PFSK-1 (cell line): Measurements from ENCODE around the gene SLC16A11.

Source experiments
- FOXP2 ChIP-seq: optimal IDR thresholded peaks from 2 replicates; pipeline ENCODE3; 2011; ENCODE audit warnings: borderline replicate concordance, control low read depth, inconsistent platforms; ENCODE audit not compliant: insufficient read depth; ENCODE audit errors: extremely low read length, extremely low read depth
- POLR2AphosphoS5 ChIP-seq: IDR thresholded peaks from 2 replicates; pipeline ENCODE4 v1.6.1; 2012; ENCODE audit warnings: low read depth, mild to moderate bottlenecking, control low read depth, low read length, moderate library complexity
- REST ChIP-seq, 2 experiments: IDR thresholded peaks; 2 replicates each; pipeline versions ENCODE4 v1.6.1 to v1.8.0; 2011 to 2012; ENCODE audit warnings: low read depth in 2 of 2, low read length in 2 of 2, control low read depth in 1 of 2, inconsistent platforms in 1 of 2, mild to moderate bottlenecking in 1 of 2, moderate library complexity in 1 of 2; ENCODE audit not compliant: insufficient read depth in 1 of 2
- SIN3A ChIP-seq: IDR thresholded peaks from 2 replicates; pipeline ENCODE4 v1.6.1; 2012; ENCODE audit warnings: mild to moderate bottlenecking, low read length, moderate library complexity, borderline replicate concordance; ENCODE audit not compliant: insufficient read depth
- TAF1 ChIP-seq: IDR thresholded peaks from 2 replicates; pipeline ENCODE4 v1.6.1; 2012; ENCODE audit warnings: low read length, control low read depth, borderline replicate concordance; ENCODE audit not compliant: insufficient read depth

The SLC16A11 gene

DNA sequence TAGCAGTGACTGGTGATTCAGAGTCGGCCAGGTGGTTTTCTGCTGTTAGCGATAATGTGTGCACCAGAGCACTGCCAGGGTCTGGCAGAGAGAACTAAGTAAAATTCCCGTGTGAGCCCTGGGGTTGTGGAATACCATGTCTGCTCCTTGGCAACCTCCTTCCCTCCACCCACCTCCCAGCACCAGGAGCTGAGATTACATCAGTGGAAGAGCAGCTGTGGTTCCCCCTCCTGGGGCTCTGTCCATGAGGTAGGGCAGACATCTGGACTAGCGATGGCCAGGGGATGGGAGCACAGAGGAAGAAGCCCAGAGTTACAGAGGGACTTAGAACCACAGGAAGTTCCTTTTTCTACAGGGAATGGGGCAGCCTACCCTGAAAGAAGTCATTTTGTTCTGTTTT, 20.4 kb upstream of the SLC16A11 start:
- TF ChIP-seq POLR2AphosphoS5 = no peak

DNA sequence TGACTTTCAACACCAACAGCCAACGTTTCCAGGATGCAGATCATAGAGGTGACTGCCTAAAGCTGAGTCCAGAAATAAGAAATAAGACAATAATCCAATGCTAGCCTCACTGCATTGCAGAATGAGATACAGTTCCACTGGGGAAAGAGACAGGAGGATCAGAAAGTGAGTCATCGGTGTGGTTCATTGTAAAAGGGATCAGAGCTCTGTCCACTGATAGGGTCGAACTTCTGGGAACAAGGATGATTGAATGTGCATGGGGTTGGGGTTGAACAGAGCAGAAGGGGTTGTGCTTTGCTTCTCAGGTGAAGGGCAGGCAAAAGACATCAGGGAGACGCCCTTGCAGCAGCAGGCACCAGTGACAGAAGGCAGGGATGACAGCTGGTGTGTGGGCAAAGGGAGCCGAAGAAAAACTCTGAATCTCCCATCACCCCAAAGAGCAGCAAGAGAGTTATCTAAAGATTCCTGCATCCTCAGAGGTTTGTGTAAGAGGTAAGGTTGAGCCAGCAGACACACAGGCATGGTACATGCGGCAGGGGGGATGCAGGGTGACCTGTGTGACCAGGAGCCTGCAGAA, 19.7 kb upstream of the SLC16A11 start:
- TF ChIP-seq SIN3A (no peak), POLR2AphosphoS5 (no peak), TAF1 (no peak), FOXP2 (no peak), REST (IDR thresholded peaks at IDR 0.05; ENCODE audit: insufficient read depth in 1 of 2, low read depth in 2 of 2, low read length in 2 of 2) (no peak)

GRCh38 chr17:7060165-7060891, 16.4 kb upstream of the SLC16A11 start:
- TF ChIP-seq FOXP2 (no peak), TAF1 (0 out of 2 replicates have a peak, but pooled peaks have one; percentile 32)

DNA sequence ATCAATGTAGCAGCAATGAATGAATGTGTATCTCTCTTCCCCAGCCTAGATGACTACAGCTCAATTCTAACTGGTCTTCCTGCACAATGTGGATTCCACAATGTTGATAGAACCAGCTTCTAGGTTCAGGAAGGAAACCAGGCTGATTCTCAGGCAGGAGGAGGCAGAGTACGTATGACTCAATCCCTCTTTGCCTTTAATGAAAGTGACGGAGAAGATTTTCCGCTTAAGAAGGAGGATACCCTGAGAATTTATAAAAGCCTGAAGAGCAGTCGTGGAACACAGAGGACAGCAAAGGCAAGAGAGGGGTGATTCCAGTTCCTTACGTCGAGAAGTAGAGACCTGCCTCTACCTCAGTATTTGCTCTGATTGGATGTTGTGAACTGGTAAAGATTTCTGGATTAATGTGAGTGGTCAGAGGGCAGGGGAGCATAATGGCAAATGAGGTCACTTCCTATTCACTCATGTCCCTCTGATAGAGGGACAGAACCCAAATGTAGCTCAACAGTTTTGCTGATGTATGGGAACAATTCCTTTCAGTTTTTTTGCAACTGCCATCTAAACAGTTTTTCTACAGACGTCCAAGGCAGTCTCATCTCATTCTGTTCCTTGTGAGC, 15.0 kb upstream of the SLC16A11 start:
- TF ChIP-seq TAF1 (no peak), FOXP2 (no peak), POLR2AphosphoS5 (no peak), REST (IDR thresholded peaks at IDR 0.05; ENCODE audit: insufficient read depth in 1 of 2, low read depth in 2 of 2, low read length in 2 of 2) (no peak), SIN3A (no peak)

DNA sequence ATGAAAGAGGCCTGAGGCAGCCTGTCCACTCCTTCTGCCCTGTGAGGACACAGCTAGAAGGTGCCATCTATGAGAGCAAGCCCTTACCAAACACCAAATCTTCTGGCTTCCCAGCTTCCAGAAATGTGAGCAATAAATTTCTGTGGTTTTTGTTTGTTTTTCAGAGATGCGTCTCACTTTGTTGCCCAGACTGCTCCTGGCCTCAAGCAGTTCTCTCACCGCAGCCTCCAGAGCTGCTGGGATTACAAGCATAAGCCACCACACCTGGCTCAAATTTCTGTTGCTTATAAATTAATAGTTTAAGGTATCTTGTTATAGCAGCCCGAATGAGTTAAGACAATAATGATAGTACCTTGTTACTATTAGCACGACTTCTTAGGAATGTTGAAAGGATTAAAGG, 12.5 kb upstream of the SLC16A11 start:
- TF ChIP-seq POLR2AphosphoS5 (no peak), REST (IDR thresholded peaks at IDR 0.05; ENCODE audit: insufficient read depth in 1 of 2, low read depth in 2 of 2, low read length in 2 of 2) (no peak), FOXP2 (no peak), SIN3A (no peak), TAF1 (no peak)

- TF ChIP-seq POLR2AphosphoS5 (no peak), FOXP2 (no peak), REST (IDR thresholded peaks at IDR 0.05; ENCODE audit: insufficient read depth in 1 of 2, low read depth in 2 of 2, low read length in 2 of 2) (no peak), SIN3A (no peak), TAF1 (no peak)
These were observed 5.1 kb upstream of the SLC16A11 start for GRCh38 chr17:7048968-7049367.
